Activated naive CD4-positive, alpha-beta T cell treated with anti-CD3 and anti-CD28 coated beads, Interleukin-2, amount 10 ng/mL, durations not matched to agents 7 days and 5 days (primary cell): ENCODE results near the gene C1QB.
"Not testable (repeated sequence)": the region's sequence is repeated elsewhere in the genome, so short reads cannot be mapped to it uniquely, and the experiment has no call there.

Experiments used
- CTCF ChIA-PET: fragments of 350-600 bp; sonication (Branson Sonifier 250); formaldehyde crosslinking; loops from one replicate; lab custom pipeline; 2021; ENCODE audit warnings: antibody characterized with exemption; lab: Charles Lee
- DNase-seq: peaks from one replicate; pipeline ENCODE4 v3.0.0-alpha.2; 2020
- H3K27ac Mint-ChIP-seq: one replicate; pipeline ENCODE4 v1.8.0; 2021; ENCODE audit warnings: mild to moderate bottlenecking, moderate library complexity, mixed read lengths
- H3K27me3 Mint-ChIP-seq: one replicate; pipeline ENCODE4 v1.8.0; 2021; ENCODE audit warnings: mild to moderate bottlenecking, mixed read lengths
- H3K36me3 Mint-ChIP-seq: one replicate; pipeline ENCODE4 v1.8.0; 2021; ENCODE audit warnings: mixed read lengths
- H3K4me1 Mint-ChIP-seq: one replicate; pipeline ENCODE4 v1.8.0; 2021; ENCODE audit warnings: mixed read lengths
- H3K4me3 Mint-ChIP-seq: one replicate; pipeline ENCODE4 v1.8.0; 2021; ENCODE audit warnings: mild to moderate bottlenecking, moderate library complexity, mixed read lengths
- H3K9me3 Mint-ChIP-seq: one replicate; pipeline ENCODE4 v1.8.0; 2021; ENCODE audit warnings: mixed read lengths

Gene C1QB

GRCh38 chr1:22665752-22666151 is 12.7 kb downstream of the C1QB start:
- Mint-ChIP-seq H3K9me3 (no peaks in the 10 kb centered on the region), H3K27me3 (peaks cover 15% of the 10 kb centered on the region), H3K4me3 (no peak overlapping the region), H3K4me1 (no peaks in the 10 kb centered on the region), H3K36me3 (no peaks in the 10 kb centered on the region), H3K27ac (no peak overlapping the region)
- no peak for DNase-seq
- CTCF ChIA-PET: interaction anchor here (0.7 kb wide), 1 partner anchor 140 kb away, joined by 3 read pairs; no protein-coding TSS in a partner anchor

- Mint-ChIP-seq H3K9me3 (no peaks in the 10 kb centered on the region), H3K4me1 (no peaks in the 10 kb centered on the region), H3K27ac (no peak overlapping the region), H3K4me3 (no peak overlapping the region), H3K27me3 (peaks cover 22% of the 10 kb centered on the region), H3K36me3 (no peaks in the 10 kb centered on the region)
- no peak for DNase-seq
- CTCF ChIA-PET: no interaction called here
These were observed 13.4 kb downstream of the C1QB start for GRCh38 chr1:22666412-22666811.

- H3K4me3 Mint-ChIP-seq, H3K4me1 Mint-ChIP-seq, H3K27ac Mint-ChIP-seq, DNase-seq, H3K9me3 Mint-ChIP-seq, CTCF ChIA-PET, H3K36me3 Mint-ChIP-seq: not testable (repeated sequence)
- H3K27me3 Mint-ChIP-seq: peaks cover 46% of the 10 kb centered on the region
These were observed 15.8 kb downstream of the C1QB start for GRCh38 chr1:22668840-22669239.

- no peak for DNase-seq
- H3K4me1 Mint-ChIP-seq: no peaks in the 10 kb centered on the region
- no peaks in the 10 kb centered on the region for H3K36me3 Mint-ChIP-seq
- CTCF ChIA-PET: no interaction called here
- peaks cover 56% of the 10 kb centered on the region for H3K27me3 Mint-ChIP-seq
- H3K9me3 Mint-ChIP-seq: no peaks in the 10 kb centered on the region
- no peak overlapping the region for H3K27ac Mint-ChIP-seq
- no peak overlapping the region for H3K4me3 Mint-ChIP-seq
These were observed 17.4 kb downstream of the C1QB start for GRCh38 chr1:22670352-22670975.

GRCh38 chr1:22671999-22672398 is 19.0 kb downstream of the C1QB start:
- peaks cover 57% of the 10 kb centered on the region for H3K27me3 Mint-ChIP-seq

GRCh38 chr1:22673486-22674409 is 20.7 kb downstream of the C1QB start:
- DNase-seq: no peak
- Mint-ChIP-seq H3K27me3 (peaks cover 53% of the 10 kb centered on the region), H3K4me3 (no peak overlapping the region)

More at GRCh38 chr1:22671999-22672398, 19.0 kb downstream of the C1QB start:
- CTCF ChIA-PET: no interaction called here
- no peak for DNase-seq
- Mint-ChIP-seq H3K27ac (no peak overlapping the region), H3K4me3 (no peak overlapping the region), H3K9me3 (no peaks in the 10 kb centered on the region), H3K36me3 (no peaks in the 10 kb centered on the region), H3K4me1 (no peaks in the 10 kb centered on the region)

GRCh38 chr1:22674410-22674749 is 21.3 kb downstream of the C1QB start:
- H3K27ac Mint-ChIP-seq: no peak overlapping the region
- no peaks in the 10 kb centered on the region for H3K9me3 Mint-ChIP-seq
- CTCF ChIA-PET: interaction anchor here (0.7 to 1.6 kb wide), 4 partner anchors 9 to 214 kb away, joined by 3 to 4 read pairs (median 4); no protein-coding TSS in a partner anchor
- DNase-seq: no peak
- H3K4me1 Mint-ChIP-seq: no peaks in the 10 kb centered on the region
- H3K36me3 Mint-ChIP-seq: no peaks in the 10 kb centered on the region
- H3K27me3 Mint-ChIP-seq: peaks cover 48% of the 10 kb centered on the region
- H3K4me3 Mint-ChIP-seq: no peak overlapping the region

More at GRCh38 chr1:22673486-22674409, 20.7 kb downstream of the C1QB start:
- H3K9me3 Mint-ChIP-seq: no peaks in the 10 kb centered on the region
- no peak overlapping the region for H3K27ac Mint-ChIP-seq
- no peaks in the 10 kb centered on the region for H3K36me3 Mint-ChIP-seq
- H3K4me1 Mint-ChIP-seq: no peaks in the 10 kb centered on the region
- CTCF ChIA-PET: interaction anchor here (0.7 to 1.6 kb wide), 3 partner anchors 16 to 215 kb away, joined by 3 to 4 read pairs (median 4); no protein-coding TSS in a partner anchor

- H3K27ac Mint-ChIP-seq, DNase-seq, H3K9me3 Mint-ChIP-seq, H3K36me3 Mint-ChIP-seq, H3K4me3 Mint-ChIP-seq, H3K4me1 Mint-ChIP-seq: not testable (repeated sequence)
- peaks cover 38% of the 10 kb centered on the region for H3K27me3 Mint-ChIP-seq
- CTCF ChIA-PET: interaction anchor here (1.0 kb wide), 1 partner anchor 171 kb away, joined by 3 read pairs; no protein-coding TSS in a partner anchor
These were observed 23.1 kb downstream of the C1QB start for GRCh38 chr1:22676151-22676550.

- Mint-ChIP-seq H3K9me3 (no peaks in the 10 kb centered on the region), H3K27me3 (peaks cover 29% of the 10 kb centered on the region), H3K27ac (no peak overlapping the region), H3K4me1 (no peaks in the 10 kb centered on the region), H3K4me3 (no peak overlapping the region), H3K36me3 (no peaks in the 10 kb centered on the region)
- DNase-seq: no peak
- CTCF ChIA-PET: interaction anchor here (1.0 kb wide), 1 partner anchor 172 kb away, joined by 3 read pairs; no protein-coding TSS in a partner anchor
These were observed 24.0 kb downstream of the C1QB start for GRCh38 chr1:22676916-22677583.

- Mint-ChIP-seq H3K4me1 (no peaks in the 10 kb centered on the region), H3K36me3 (no peaks in the 10 kb centered on the region), H3K9me3 (no peaks in the 10 kb centered on the region), H3K4me3 (no peak overlapping the region), H3K27me3 (peaks cover 18% of the 10 kb centered on the region), H3K27ac (no peak overlapping the region)
- CTCF ChIA-PET: no interaction called here
- no peak for DNase-seq
These were observed 25.2 kb downstream of the C1QB start for GRCh38 chr1:22677931-22678896.

- Mint-ChIP-seq H3K27ac (no peak overlapping the region), H3K36me3 (no peaks in the 10 kb centered on the region), H3K9me3 (no peaks in the 10 kb centered on the region), H3K4me3 (no peak overlapping the region), H3K27me3 (peaks cover 18% of the 10 kb centered on the region), H3K4me1 (no peaks in the 10 kb centered on the region)
- no peak for DNase-seq
- CTCF ChIA-PET: no interaction called here
These were observed 27.7 kb downstream of the C1QB start for GRCh38 chr1:22680726-22681125.

GRCh38 chr1:22681556-22682276 is 28.7 kb downstream of the C1QB start:
- Mint-ChIP-seq H3K36me3 (no peaks in the 10 kb centered on the region), H3K9me3 (no peaks in the 10 kb centered on the region), H3K27me3 (peaks cover 23% of the 10 kb centered on the region), H3K4me3 (no peak overlapping the region), H3K4me1 (no peaks in the 10 kb centered on the region), H3K27ac (no peak overlapping the region)
- CTCF ChIA-PET: no interaction called here
- no peak for DNase-seq

- Mint-ChIP-seq H3K4me3 (no peak overlapping the region), H3K4me1 (no peaks in the 10 kb centered on the region), H3K27ac (no peak overlapping the region), H3K9me3 (no peaks in the 10 kb centered on the region), H3K27me3 (peaks cover 27% of the 10 kb centered on the region), H3K36me3 (no peaks in the 10 kb centered on the region)
- no peak for DNase-seq
- CTCF ChIA-PET: interaction anchor here (1.1 to 1.5 kb wide), 2 partner anchors 9 to 21 kb away, joined by 3 read pairs; no protein-coding TSS in a partner anchor
These were observed 30.5 kb downstream of the C1QB start for GRCh38 chr1:22683547-22683946.
